Naive thymus-derived CD4-positive, alpha-beta T cell (primary cell): ENCODE measurements around the gene ITGAL. TPM values are rescaled to one million over a fixed set of nuclear protein-coding genes. Genes with fewer than 3 reads are reported as not detected.
A peak's percentile ranks its signal among the peaks of the same experiment; 100 is the strongest.
"Not testable (repeated sequence)": the region's sequence is repeated elsewhere in the genome, so short reads cannot be mapped to it uniquely, and the experiment has no call there.

Experiments
- ATAC-seq: fragments of 150-1000 bp; cut with Tn5 transposase; 2 replicates; pipeline ENCODE4 v1.10.0; 2021; ENCODE audit warnings: mild to moderate bottlenecking, moderate library complexity
- CTCF ChIA-PET: fragments of 350-600 bp; sonication (Branson Sonifier 250); formaldehyde crosslinking; loops from one replicate; lab custom pipeline; 2021; ENCODE audit warnings: antibody characterized with exemption; lab: Charles Lee
- POLR2A ChIA-PET: fragments of 350-600 bp; sonication (Branson Sonifier 250); formaldehyde crosslinking; loops from one replicate; lab custom pipeline; 2021; ENCODE audit warnings: antibody characterized with exemption, inconsistent platforms; lab: Charles Lee
- DNase-seq, 9 donors: peaks; one replicate each; pipeline versions ENCODE4 v3.0.0 to v3.0.0-alpha.2; 2020 to 2022; ENCODE audit warnings: mixed read lengths in 1 of 9
- H3K27ac ChIP-seq: one replicate; pipeline ENCODE4 v1.7.0; 2013; ENCODE audit warnings: mild to moderate bottlenecking, low read depth, low read length, moderate library complexity
- H3K27me3 ChIP-seq, 2 donors: one replicate each; pipeline ENCODE4 v1.7.0; 2013; ENCODE audit warnings: low read length in 2 of 2, mild to moderate bottlenecking in 2 of 2, moderate library complexity in 2 of 2; ENCODE audit not compliant: control insufficient read depth in 2 of 2, insufficient read depth in 2 of 2
- H3K36me3 ChIP-seq, 3 experiments: 1 replicate in 2 of 3; 2 replicates in 1 of 3; pipeline ENCODE4 v1.7.0; 2013; ENCODE audit warnings: low read length in 3 of 3, mild to moderate bottlenecking in 3 of 3, moderate library complexity in 1 of 3; ENCODE audit not compliant: insufficient read depth in 3 of 3, control insufficient read depth in 2 of 3
- H3K4me1 ChIP-seq, 2 donors: one replicate each; pipeline ENCODE4 v1.7.0; 2013; ENCODE audit warnings: low read length in 2 of 2, mild to moderate bottlenecking in 2 of 2, moderate library complexity in 1 of 2; ENCODE audit not compliant: control insufficient read depth in 2 of 2, insufficient read depth in 2 of 2
- H3K4me3 ChIP-seq: 2 replicates; pipeline ENCODE4 v1.7.0; 2013; ENCODE audit warnings: mild to moderate bottlenecking, low read length
- H3K9me3 ChIP-seq, 3 experiments: 1 replicate in 2 of 3; 2 replicates in 1 of 3; pipeline ENCODE4 v1.7.0; 2013; ENCODE audit warnings: low read length in 3 of 3; ENCODE audit not compliant: control insufficient read depth in 2 of 3
- H3K27ac Mint-ChIP-seq, 9 donors: one replicate each; pipeline ENCODE4 v1.8.0; 2020 to 2022; ENCODE audit warnings: mixed read lengths in 9 of 9, mild to moderate bottlenecking in 8 of 9, moderate library complexity in 5 of 9, inconsistent platforms in 2 of 9
- H3K27me3 Mint-ChIP-seq, 5 donors: one replicate each; pipeline ENCODE4 v1.8.0; 2021 to 2022; ENCODE audit warnings: mixed read lengths in 5 of 5, mild to moderate bottlenecking in 1 of 5
- H3K36me3 Mint-ChIP-seq, 5 donors: one replicate each; pipeline ENCODE4 v1.8.0; 2020 to 2022; ENCODE audit warnings: mixed read lengths in 5 of 5, mild to moderate bottlenecking in 3 of 5, inconsistent platforms in 1 of 5
- H3K4me1 Mint-ChIP-seq, 7 donors: one replicate each; pipeline ENCODE4 v1.8.0; 2020 to 2022; ENCODE audit warnings: mixed read lengths in 7 of 7, mild to moderate bottlenecking in 3 of 7, inconsistent platforms in 1 of 7
- H3K4me3 Mint-ChIP-seq, 10 donors: one replicate each; pipeline ENCODE4 v1.8.0; 2020 to 2022; ENCODE audit warnings: mild to moderate bottlenecking in 10 of 10, mixed read lengths in 10 of 10, moderate library complexity in 6 of 10, inconsistent platforms in 2 of 10
- H3K9me3 Mint-ChIP-seq, 11 donors: one replicate each; pipeline ENCODE4 v1.8.0; 2020 to 2022; ENCODE audit warnings: mixed read lengths in 11 of 11, mild to moderate bottlenecking in 4 of 11, inconsistent platforms in 1 of 11, moderate library complexity in 1 of 11
- intact Hi-C, 2 donors: fragments of 100-400 bp; cut with micrococcal nuclease; formaldehyde crosslinking; loops; one replicate each; pipeline ENCODE4 v1.15.1; 2023
- polyA plus RNA-seq, 2 donors: library from polyadenylated mRNA; unstranded; fragments of 300-500 nt; fragmentation: Illumina TruSeq; gene quantifications; one replicate each; pipeline ENCODE4 v1.2.3, GENCODE V29; 2021
- total RNA-seq, 6 experiments: library from RNA in 5 of 6; stranded (reverse) in 5 of 6; gene quantifications; 1 replicate in 5 of 6; 2 replicates in 1 of 6; pipeline ENCODE4 v1.2.3 and lab custom pipeline; 2021 to 2026

Gene ITGAL
- total and polyA plus RNA-seq, 7 experiments from 2014 or later: 110 to 629 (median 411) TPM

- no peaks in the 10 kb centered on the region for H3K36me3 ChIP-seq
- ChIA-PET POLR2A (interaction anchor here (0.6 to 20.1 kb wide), 18 partner anchors 8 to 273 kb away, joined by 3 to 374 read pairs (median 3); partner anchors contain the start of genes DCTPP1, ITGAL and SEPHS2), CTCF (interaction anchor here (0.6 to 3.6 kb wide), 10 partner anchors 8 to 173 kb away, joined by 3 to 17 read pairs (median 5); partner anchors contain the start of gene DCTPP1)
- H3K4me1 ChIP-seq: peaks cover 25% of the 10 kb centered on the region in 2 donors
- ATAC-seq (peak; percentile 96), DNase-seq (peak; percentile 41 to 90 (median 58))
- no peaks in the 10 kb centered on the region for H3K27me3 ChIP-seq
- intact Hi-C loops: loop anchor here (1.0 to 2.0 kb wide), 5 partner anchors 8 to 28 kb away; partner anchors contain the start of genes ITGAL (in 2 of the 2), DCTPP1 (in 1 of the 2) and SEPHS2 (in 1 of the 2)
- peak overlapping the region; percentile 57 to 81 (median 72) for H3K4me3 Mint-ChIP-seq
- peak overlapping the region; percentile 64 to 96 (median 86) for H3K27ac Mint-ChIP-seq
- peak overlapping the region; percentile 31 for H3K4me3 ChIP-seq
- H3K9me3 ChIP-seq: no peaks in the 10 kb centered on the region
- H3K9me3 Mint-ChIP-seq: no peaks in the 10 kb centered on the region
- H3K4me1 Mint-ChIP-seq: peaks cover 34 to 71% (median 47%) of the 10 kb centered on the region in 7 donors
- H3K36me3 Mint-ChIP-seq: peaks cover 0 to 8% (median 0%) of the 10 kb centered on the region in 5 donors
- peaks cover 0 to 2% (median 0%) of the 10 kb centered on the region in 5 donors for H3K27me3 Mint-ChIP-seq
- peak overlapping the region; percentile 57 for H3K27ac ChIP-seq
Measured at GRCh38 chr16:30458561-30459394, 13.8 kb upstream of the ITGAL start.

- H3K27me3 Mint-ChIP-seq: peaks cover 0 to 2% (median 0%) of the 10 kb centered on the region in 5 donors
- DNase-seq: no peak
- no peak for ATAC-seq
- H3K36me3 ChIP-seq: no peaks in the 10 kb centered on the region
- ChIA-PET POLR2A (interaction anchor here (0.6 to 20.1 kb wide), 12 partner anchors 13 to 238 kb away, joined by 3 to 374 read pairs (median 3); partner anchors contain the start of genes DCTPP1, ITGAL and SEPHS2), CTCF (interaction anchor here (0.6 to 3.6 kb wide), 6 partner anchors 9 to 173 kb away, joined by 3 to 17 read pairs (median 6); no protein-coding TSS in a partner anchor)
- no peaks in the 10 kb centered on the region for H3K27me3 ChIP-seq
- peaks cover 31 to 69% (median 42%) of the 10 kb centered on the region in 7 donors for H3K4me1 Mint-ChIP-seq
- peak overlapping the region in 3 of 10 donors; percentile 71 to 81 (median 78) for H3K4me3 Mint-ChIP-seq
- peaks cover 25% of the 10 kb centered on the region in 2 donors for H3K4me1 ChIP-seq
- peak overlapping the region; percentile 57 for H3K27ac ChIP-seq
- H3K9me3 Mint-ChIP-seq: no peaks in the 10 kb centered on the region
- intact Hi-C loops: loop anchor here in 1 of 2 donors (2.0 kb wide), 1 partner anchor 15 kb away; the partner anchor contains the start of gene SEPHS2
- H3K9me3 ChIP-seq: no peaks in the 10 kb centered on the region
- no peak overlapping the region for H3K4me3 ChIP-seq
- peak overlapping the region in 7 of 9 donors; percentile 64 to 96 (median 85) for H3K27ac Mint-ChIP-seq
- H3K36me3 Mint-ChIP-seq: peaks cover 0 to 8% (median 0%) of the 10 kb centered on the region in 5 donors
Measured at GRCh38 chr16:30459456-30459855, 13.1 kb upstream of the ITGAL start.

- H3K27ac ChIP-seq, H3K9me3 ChIP-seq, intact Hi-C loops, H3K27me3 ChIP-seq, DNase-seq, ATAC-seq, H3K27me3 Mint-ChIP-seq, H3K4me3 ChIP-seq, H3K36me3 Mint-ChIP-seq, H3K9me3 Mint-ChIP-seq, H3K36me3 ChIP-seq, H3K4me3 Mint-ChIP-seq: not testable (repeated sequence)
- H3K4me1 ChIP-seq: peaks cover 25 to 37% of the 10 kb centered on the region in 2 donors
- ChIA-PET CTCF (interaction anchor here (0.7 to 1.1 kb wide), 3 partner anchors 12 to 350 kb away, joined by 3 to 5 read pairs (median 4); partner anchors contain the start of gene DCTPP1), POLR2A (interaction anchor here (0.6 to 20.1 kb wide), 2 partner anchors 11 to 12 kb away, joined by 3 to 374 read pairs; partner anchors contain the start of gene ITGAL)
- Mint-ChIP-seq H3K4me1 (peaks cover 41 to 66% (median 48%) of the 10 kb centered on the region in 7 donors), H3K27ac (peak overlapping the region in 3 of 9 donors; percentile 17 to 65 (median 47))
Measured at GRCh38 chr16:30461426-30461825, 11.1 kb upstream of the ITGAL start.

- H3K27me3 ChIP-seq: no peaks in the 10 kb centered on the region
- H3K4me1 ChIP-seq: peaks cover 6 to 20% of the 10 kb centered on the region in 2 donors
- H3K4me3 Mint-ChIP-seq: no peak overlapping the region
- H3K36me3 ChIP-seq: no peaks in the 10 kb centered on the region
- H3K9me3 Mint-ChIP-seq: no peaks in the 10 kb centered on the region
- no peaks in the 10 kb centered on the region for H3K27me3 Mint-ChIP-seq
- H3K4me3 ChIP-seq: no peak overlapping the region
- peaks cover 0 to 4% (median 0%) of the 10 kb centered on the region in 5 donors for H3K36me3 Mint-ChIP-seq
- POLR2A ChIA-PET: interaction anchor here (0.8 to 0.9 kb wide), 2 partner anchors 9 to 19 kb away, joined by 3 to 7 read pairs; partner anchors contain the start of gene ITGAL
- intact Hi-C loops: no loop called here
- no peaks in the 10 kb centered on the region for H3K9me3 ChIP-seq
- DNase-seq: no peak
- CTCF ChIA-PET: interaction anchor here (0.6 kb wide), 2 partner anchors 22 to 103 kb away, joined by 3 to 4 read pairs; no protein-coding TSS in a partner anchor
- peaks cover 20 to 48% (median 36%) of the 10 kb centered on the region in 7 donors for H3K4me1 Mint-ChIP-seq
- no peak for ATAC-seq
- H3K27ac Mint-ChIP-seq: peak overlapping the region in 4 of 9 donors; percentile 17 to 81 (median 58)
- no peak overlapping the region for H3K27ac ChIP-seq
Measured at GRCh38 chr16:30464078-30464477, 8.5 kb upstream of the ITGAL start.

- ATAC-seq (no peak), DNase-seq (no peak)
- Mint-ChIP-seq H3K9me3 (no peaks in the 10 kb centered on the region), H3K27ac (peak overlapping the region; percentile 79 to 97 (median 94)), H3K27me3 (no peaks in the 10 kb centered on the region), H3K36me3 (peaks cover 0 to 28% (median 7%) of the 10 kb centered on the region in 5 donors), H3K4me1 (peaks cover 42 to 81% (median 56%) of the 10 kb centered on the region in 7 donors), H3K4me3 (peak overlapping the region in 7 of 10 donors; percentile 23 to 64 (median 53))
- Histone ChIP-seq H3K4me1 (peaks cover 37 to 54% of the 10 kb centered on the region in 2 donors), H3K9me3 (no peaks in the 10 kb centered on the region), H3K36me3 (peaks cover under 1 to 8% (median 2%) of the 10 kb centered on the region in 3 experiments), H3K27me3 (no peaks in the 10 kb centered on the region), H3K27ac (peak overlapping the region; percentile 84), H3K4me3 (peak overlapping the region; percentile 8)
- POLR2A ChIA-PET: interaction anchor here (0.6 to 12.3 kb wide), 7 partner anchors 9 to 189 kb away, joined by 4 to 374 read pairs (median 5); partner anchors contain the start of genes DCTPP1, SEPHS2 and ZNF747
- intact Hi-C loops: no loop called here
- CTCF ChIA-PET: interaction anchor here (2.8 kb wide), 1 partner anchor 12 kb away, joined by 17 read pairs; no protein-coding TSS in a partner anchor
Measured at GRCh38 chr16:30470170-30470512, 2.4 kb upstream of the ITGAL start.

- H3K4me3 Mint-ChIP-seq: peak overlapping the region in 3 of 10 donors; percentile 53 to 83 (median 60)
- no peak for ATAC-seq
- peaks cover 41 to 81% (median 58%) of the 10 kb centered on the region in 7 donors for H3K4me1 Mint-ChIP-seq
- H3K9me3 Mint-ChIP-seq: no peaks in the 10 kb centered on the region
- Histone ChIP-seq H3K4me1 (peaks cover 41 to 56% of the 10 kb centered on the region in 2 donors), H3K9me3 (no peaks in the 10 kb centered on the region), H3K36me3 (peaks cover 2 to 12% (median 5%) of the 10 kb centered on the region in 3 experiments), H3K27me3 (no peaks in the 10 kb centered on the region), H3K4me3 (peak overlapping the region; percentile 8), H3K27ac (peak overlapping the region; percentile 84)
- peak overlapping the region; percentile 79 to 97 (median 94) for H3K27ac Mint-ChIP-seq
- intact Hi-C loops: no loop called here
- no peaks in the 10 kb centered on the region for H3K27me3 Mint-ChIP-seq
- H3K36me3 Mint-ChIP-seq: peaks cover 0 to 32% (median 11%) of the 10 kb centered on the region in 5 donors
- ChIA-PET CTCF (interaction anchor here (2.8 kb wide), 1 partner anchor 13 kb away, joined by 17 read pairs; no protein-coding TSS in a partner anchor), POLR2A (interaction anchor here (0.6 to 12.3 kb wide), 8 partner anchors 9 to 228 kb away, joined by 3 to 374 read pairs (median 4); partner anchors contain the start of genes DCTPP1, SEPHS2, SRCAP and ZNF747)
- no peak for DNase-seq
Measured at GRCh38 chr16:30470632-30470995, 1.9 kb upstream of the ITGAL start.
